HG02610 (cell line): Measurements from ENCODE around the gene MTRFR.
"Not testable (repeated sequence)": the region's sequence is repeated elsewhere in the genome, so short reads cannot be mapped to it uniquely, and the experiment has no call there.

Experiments used
- ATAC-seq: cut with Tn5 transposase; IDR thresholded peaks from one replicate; pipeline ENCODE4 v1.9.1; 2021; ENCODE audit warnings: mild to moderate bottlenecking, moderate library complexity; ENCODE audit not compliant: unreplicated experiment

MTRFR gene

GRCh38 chr12:123232807-123233504 lies at the start of gene MTRFR, which contains the start of gene MPHOSPH9:
Gene MTRFR (plus strand): TSS chr12:123233436. CDS start chr12:123253675, 20,239 bp downstream.
Gene MPHOSPH9 (minus strand): TSS chr12:123233141. CDS start chr12:123230364, 2,777 bp downstream.
- ATAC-seq: peak; percentile 78

GRCh38 chr12:123187637-123188036 lies 45.6 kb upstream of the MTRFR start:
- no peak for ATAC-seq

GRCh38 chr12:123199936-123200335 lies 33.3 kb upstream of the MTRFR start:
- no peak for ATAC-seq

- ATAC-seq: no peak
Observed at GRCh38 chr12:123200414-123200813, 32.8 kb upstream of the MTRFR start.

GRCh38 chr12:123206794-123207193 lies 26.4 kb upstream of the MTRFR start:
- not testable (repeated sequence) for ATAC-seq

- not testable (repeated sequence) for ATAC-seq
Observed at GRCh38 chr12:123207815-123208214, 25.4 kb upstream of the MTRFR start.

GRCh38 chr12:123223241-123223668 lies 10.0 kb upstream of the MTRFR start:
- ATAC-seq: peak; percentile 87

GRCh38 chr12:123225443-123225842 lies 7.8 kb upstream of the MTRFR start:
- ATAC-seq: no peak

GRCh38 chr12:123227581-123228258 lies 5.5 kb upstream of the MTRFR start:
- no peak for ATAC-seq

GRCh38 chr12:123229051-123229450 lies 4.2 kb upstream of the MTRFR start:
- no peak for ATAC-seq

- no peak for ATAC-seq
Observed at GRCh38 chr12:123231931-123232330, 1.3 kb upstream of the MTRFR start.

- ATAC-seq: no peak
Observed at GRCh38 chr12:123232472-123232806, 797 bp upstream of the MTRFR start.

- no peak for ATAC-seq
Observed at GRCh38 chr12:123233505-123234308, 471 bp downstream of the MTRFR start.

GRCh38 chr12:123237646-123238329 lies 4.6 kb downstream of the MTRFR start:
- no peak for ATAC-seq

- no peak for ATAC-seq
Observed at GRCh38 chr12:123238330-123238682, 5.1 kb downstream of the MTRFR start.

GRCh38 chr12:123238961-123239360 lies 5.7 kb downstream of the MTRFR start:
- ATAC-seq: no peak

- no peak for ATAC-seq
Observed at GRCh38 chr12:123242116-123242904, 9.1 kb downstream of the MTRFR start.

- no peak for ATAC-seq
Observed at GRCh38 chr12:123243671-123244262, 10.5 kb downstream of the MTRFR start.

GRCh38 chr12:123245678-123246077 lies 12.4 kb downstream of the MTRFR start:
- no peak for ATAC-seq

- not testable (repeated sequence) for ATAC-seq
Observed at GRCh38 chr12:123248129-123248528, 14.9 kb downstream of the MTRFR start.
